CD4-positive, alpha-beta T cell treated with Interleukin-6 at 100 ng/mL for 8 hours (primary cell): ENCODE results near the gene MICOS13.
"Not testable (repeated sequence)": the region's sequence is repeated elsewhere in the genome, so short reads cannot be mapped to it uniquely, and the experiment has no call there.

ENCODE experiments used
- DNase-seq: peaks from one replicate; pipeline ENCODE4 v3.0.0-alpha.2; 2020; ENCODE audit warnings: mixed read lengths, low spot score

Gene MICOS13, protein sequence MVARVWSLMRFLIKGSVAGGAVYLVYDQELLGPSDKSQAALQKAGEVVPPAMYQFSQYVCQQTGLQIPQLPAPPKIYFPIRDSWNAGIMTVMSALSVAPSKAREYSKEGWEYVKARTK

GRCh38 chr19:5680437-5681368, at the start of gene MICOS13, which contains the start of gene HSD11B1L:
TSS of gene MICOS13 (minus strand) at chr19:5680516. CDS start at chr19:5680486, 30 bp downstream.
TSS of gene HSD11B1L (plus strand) at chr19:5681027. CDS start at chr19:5684833, 3,806 bp downstream.
- peak; percentile 99 for DNase-seq

GRCh38 chr19:5727453-5728050, 47.2 kb upstream of the MICOS13 start:
- DNase-seq, result no peak

GRCh38 chr19:5719961-5720790, 39.9 kb upstream of the MICOS13 start, which contains the start of the genes CATSPERD and LONP1:
TSS of gene CATSPERD (plus strand) at chr19:5720637. CDS start at chr19:5720738, 101 bp downstream.
TSS of gene LONP1 (minus strand) at chr19:5720146. CDS start at chr19:5720132, 14 bp downstream.
- DNase-seq, result peak; percentile 98

GRCh38 chr19:5719274-5719960, 39.1 kb upstream of the MICOS13 start:
- DNase-seq, result no peak

DNA sequence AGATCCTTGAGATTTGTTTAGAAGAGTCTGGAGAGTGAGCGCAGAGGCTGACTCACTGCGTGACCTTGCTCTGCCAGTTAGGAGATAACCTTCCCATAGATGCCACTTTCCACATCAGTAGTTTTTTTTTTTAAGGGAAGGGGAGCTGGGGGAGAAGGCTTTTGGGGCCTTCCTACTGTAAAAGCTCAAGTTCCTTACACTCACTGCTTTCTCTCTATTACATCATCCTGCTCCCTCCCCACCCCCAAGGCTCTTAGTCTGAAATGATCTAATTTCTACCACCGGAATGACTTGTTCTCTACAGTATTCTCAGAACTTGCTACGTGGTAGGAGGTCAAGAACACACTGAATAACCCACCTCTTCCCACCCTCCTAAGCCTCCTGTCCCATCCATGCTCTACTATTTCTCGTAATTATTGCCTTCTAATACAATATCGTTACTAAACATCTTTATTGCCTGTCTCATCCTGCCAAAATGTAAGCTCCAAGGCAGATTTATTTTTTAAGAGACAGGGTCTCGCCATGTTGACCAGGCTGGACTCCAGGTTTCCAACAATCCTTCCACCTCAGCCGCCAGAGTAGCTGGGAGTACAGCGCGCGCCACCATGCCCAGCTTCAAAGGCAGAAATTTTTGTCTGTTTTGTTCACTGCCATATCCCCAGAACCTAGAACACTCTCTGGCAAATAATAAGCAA, 38.4 kb upstream of the MICOS13 start:
- DNase-seq, result no peak

DNA sequence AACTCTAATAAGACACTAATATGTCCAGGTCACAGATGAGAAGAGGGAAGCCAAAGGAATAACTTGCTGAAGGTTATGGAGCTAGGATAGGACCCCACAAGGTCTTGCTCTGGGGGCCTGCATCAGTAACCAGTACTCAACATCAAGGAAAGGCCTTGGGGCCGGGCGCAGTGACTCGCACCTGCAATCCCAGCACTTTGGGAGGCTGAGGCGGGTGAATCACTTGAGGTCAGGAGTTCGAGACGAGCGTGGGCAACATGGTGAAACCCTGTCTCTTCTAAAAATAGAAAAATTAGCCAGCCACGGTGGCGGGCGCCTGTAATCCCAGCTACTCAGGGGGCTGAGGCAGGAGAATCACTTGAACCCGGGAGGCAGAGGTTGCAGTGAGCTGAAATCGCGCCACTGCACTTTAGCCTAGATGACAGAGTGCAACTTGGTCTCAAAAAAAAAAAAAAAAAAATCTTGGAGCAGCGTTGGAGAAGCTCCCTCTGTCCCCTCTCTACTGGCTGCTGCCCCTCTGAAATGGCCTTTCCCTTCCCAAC, 37.8 kb upstream of the MICOS13 start:
- DNase-seq, result no peak

DNA sequence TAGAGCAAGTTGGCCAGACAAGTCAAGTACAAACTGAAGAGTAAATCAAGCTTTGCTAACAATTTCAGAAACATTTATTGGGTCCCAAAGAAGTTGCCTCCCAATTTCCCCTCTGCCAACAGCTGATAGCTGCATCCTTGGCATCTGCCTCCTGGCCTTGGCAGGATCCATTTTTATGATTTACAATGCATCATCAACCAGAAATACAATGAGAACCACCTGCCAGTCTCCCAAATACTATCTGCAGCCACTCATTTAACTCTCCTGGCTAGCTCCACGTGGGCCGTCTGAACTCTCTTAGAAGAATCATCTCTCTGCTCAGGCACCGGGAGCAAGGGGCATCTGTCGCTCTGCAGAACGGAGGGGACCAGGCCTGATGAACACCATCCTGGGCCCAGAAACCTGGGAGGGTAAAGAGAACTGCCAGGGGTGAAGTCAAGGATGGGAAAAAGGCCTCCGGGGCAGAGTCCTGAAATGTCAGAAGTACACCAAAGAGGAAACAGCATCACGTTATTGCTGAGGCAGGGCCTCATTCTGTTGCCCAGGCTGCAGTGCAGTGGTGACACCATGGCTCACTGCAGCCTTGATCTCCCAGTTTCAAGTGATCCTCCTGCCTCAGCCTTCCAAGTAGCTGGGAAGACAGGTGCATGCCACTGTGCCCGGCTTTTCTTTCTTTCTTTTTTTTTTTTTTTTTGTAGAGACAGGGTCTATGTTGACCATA, 37.1 kb upstream of the MICOS13 start:
- DNase-seq, result no peak

DNA sequence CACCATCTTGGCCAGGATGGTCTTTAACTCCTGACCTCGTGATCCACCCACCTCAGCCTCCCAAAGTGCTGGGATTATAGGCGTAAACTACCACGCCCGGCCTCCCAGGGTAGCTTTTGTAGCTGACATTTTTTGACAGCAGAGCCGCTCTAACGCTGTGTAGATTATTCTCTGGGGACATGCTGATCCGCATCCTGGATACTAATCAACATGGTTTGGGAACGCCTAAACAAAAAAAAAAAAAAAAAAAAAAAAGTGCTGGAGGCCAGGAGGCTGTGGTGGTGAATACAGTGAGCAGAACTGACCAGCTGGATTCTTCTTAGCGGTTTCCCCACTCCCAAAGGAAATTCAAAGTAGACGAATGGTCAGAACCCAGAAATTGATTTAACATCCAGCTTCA, 34.5 kb upstream of the MICOS13 start:
- no peak for DNase-seq

DNA sequence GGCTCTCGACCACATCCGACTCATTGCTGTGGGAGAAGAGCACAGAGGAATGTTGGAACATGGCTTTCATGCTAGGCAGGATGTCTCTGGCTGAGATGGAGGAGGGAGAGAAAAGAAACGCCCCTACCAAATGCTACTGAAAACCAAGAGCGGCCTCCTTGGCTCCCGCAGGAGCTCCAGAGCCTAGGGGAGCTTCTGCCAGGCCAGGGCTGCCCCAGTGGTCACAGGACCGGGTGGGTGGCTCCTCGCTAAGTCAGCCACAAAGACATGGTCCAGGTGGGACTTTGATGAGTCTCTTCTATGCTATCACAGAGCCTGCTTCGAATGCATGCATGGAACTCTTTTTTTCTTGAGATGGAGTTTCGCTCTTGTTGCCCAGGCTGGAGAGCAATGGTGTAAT, 32.9 kb upstream of the MICOS13 start:
- DNase-seq, result no peak

DNA sequence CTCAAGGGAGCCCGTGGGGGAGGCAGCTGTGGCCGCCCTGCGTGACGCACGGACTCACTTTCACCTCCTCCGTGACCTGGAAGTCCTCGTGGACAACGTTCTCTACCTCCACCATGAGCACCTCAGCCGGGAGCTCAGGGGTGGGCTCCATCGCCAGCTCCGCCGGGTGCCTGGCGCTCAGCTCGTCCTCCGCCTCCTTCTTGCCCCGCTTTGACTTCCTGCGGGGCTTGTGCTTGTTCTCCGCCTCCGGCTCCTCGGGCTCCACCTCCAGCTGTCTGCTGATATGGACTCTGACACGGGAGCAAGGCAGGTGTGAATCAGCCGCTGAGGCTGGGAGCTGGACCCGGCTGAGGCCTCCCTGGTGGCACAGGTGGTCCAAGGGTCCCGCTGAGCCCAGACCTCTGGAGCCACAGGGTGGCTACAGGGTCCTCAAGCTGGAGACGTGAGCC, 31.4 kb upstream of the MICOS13 start:
- DNase-seq, result no peak

DNA sequence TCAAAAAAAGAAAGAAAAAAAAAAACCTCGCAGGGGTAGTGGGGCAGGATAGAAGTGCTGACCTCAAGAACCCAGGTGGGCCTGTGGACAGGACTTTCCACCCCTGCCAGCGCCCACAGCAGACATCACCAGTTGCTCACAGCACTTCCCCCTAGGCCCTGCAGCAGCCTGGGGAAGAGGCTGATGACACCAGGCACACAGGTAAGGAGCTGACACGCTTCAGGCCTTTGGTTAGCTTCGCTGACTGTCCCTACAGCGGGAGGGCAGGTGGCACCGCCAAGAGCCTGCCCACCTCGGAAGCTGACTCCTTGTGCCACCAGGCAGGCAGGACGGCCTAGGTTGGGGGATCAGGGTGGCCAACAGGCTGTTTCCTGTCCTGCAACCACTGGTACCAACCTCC, 30.7 kb upstream of the MICOS13 start:
- no peak for DNase-seq

GRCh38 chr19:5707576-5708575, 27.6 kb upstream of the MICOS13 start:
- no peak for DNase-seq

GRCh38 chr19:5706876-5707573, 26.7 kb upstream of the MICOS13 start:
- DNase-seq, result no peak

DNA sequence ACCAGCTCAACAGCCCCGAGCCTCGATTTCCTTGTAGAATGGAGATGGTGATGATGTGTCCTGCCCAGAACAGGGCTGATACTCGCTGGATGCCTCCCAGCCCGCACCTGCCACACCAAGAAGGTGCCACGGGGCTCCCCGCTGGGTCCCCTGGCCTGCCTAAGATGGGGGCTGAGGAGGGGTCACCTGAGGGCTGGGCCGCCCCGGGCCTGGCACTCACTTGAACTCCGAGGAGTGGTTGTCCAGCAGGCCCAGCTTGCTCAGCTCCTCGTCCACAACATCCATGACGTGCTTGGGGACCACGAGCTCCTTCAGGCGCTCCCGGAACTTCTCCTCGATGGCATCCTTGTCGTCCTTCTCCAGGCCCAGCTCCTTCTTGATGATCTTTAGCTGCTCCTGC, 25.2 kb upstream of the MICOS13 start:
- DNase-seq, result no peak

DNA sequence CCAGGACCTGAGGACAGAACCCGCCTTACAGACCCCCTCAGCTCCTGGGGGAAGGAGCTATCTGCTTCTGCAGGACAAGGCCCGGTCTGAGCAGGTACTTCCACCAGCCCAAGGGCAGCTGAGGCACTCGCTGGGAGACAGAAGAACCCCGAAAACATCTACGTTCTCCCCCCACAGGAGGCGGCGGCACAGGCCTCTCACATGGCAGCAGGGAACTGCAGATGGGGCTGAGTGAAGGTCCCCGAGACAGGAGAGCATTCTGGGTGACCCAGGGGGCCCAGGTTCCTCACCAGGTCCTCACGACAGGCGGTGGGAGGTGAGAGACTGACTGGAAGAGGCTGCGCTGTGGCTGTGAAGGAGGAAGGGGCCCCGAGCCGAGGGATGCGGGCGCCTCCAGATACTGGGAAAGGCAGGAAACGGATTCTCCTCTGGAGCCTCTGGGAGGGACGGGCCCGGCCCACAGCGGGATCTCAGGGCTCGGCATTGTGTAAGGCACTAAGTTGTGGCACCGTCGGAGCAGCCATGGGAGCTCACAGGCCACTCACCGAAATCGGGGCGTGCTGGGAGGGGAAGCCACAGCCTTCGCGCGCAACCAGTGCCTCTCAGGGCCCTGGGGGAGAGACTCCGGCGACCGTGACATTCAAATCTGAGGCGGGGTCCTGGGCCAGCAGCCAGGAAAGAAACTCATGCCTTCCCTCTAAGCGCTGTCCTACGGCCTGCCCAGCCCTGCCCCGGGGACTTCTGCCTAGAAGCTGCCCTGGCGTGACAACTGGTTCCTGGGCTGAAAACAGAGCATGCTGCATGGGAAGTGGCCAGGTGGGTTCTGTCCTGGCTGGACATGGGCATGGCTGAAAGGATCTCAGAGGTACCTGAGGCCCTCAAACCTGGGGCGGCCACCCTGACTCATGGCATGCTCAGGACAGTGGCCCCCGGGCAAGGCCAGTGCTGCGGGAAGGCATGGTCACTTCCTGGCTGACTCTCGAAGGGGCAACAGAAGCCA, 23.8 kb upstream of the MICOS13 start:
- DNase-seq, result no peak

DNA sequence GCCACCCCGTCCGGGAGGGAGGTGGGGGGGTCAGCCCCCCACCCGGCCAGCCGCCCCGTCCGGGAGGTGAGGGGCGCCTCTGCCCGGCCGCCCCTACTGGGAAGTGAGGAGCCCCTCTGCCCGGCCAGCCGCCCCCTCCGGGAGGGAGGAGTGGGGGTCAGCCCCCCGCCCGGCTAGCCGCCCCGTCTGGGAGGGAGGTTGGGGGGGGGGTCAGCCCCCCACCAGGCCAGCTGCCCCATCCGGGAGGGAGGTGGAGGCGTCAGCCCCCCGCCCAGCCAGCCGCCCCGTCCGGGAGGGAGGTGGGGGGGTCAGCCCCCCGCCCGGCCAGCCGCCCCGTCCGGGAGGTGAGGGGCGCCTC, 21.7 kb upstream of the MICOS13 start:
- not testable (repeated sequence) for DNase-seq
